Ecto neural progenitor cell (in vitro differentiated cells): ENCODE results near the gene STX3.

Experiments used
- DNase-seq: peaks from one replicate; pipeline ENCODE4 v3.0.0-alpha.2; 2018; ENCODE audit warnings: low spot score

STX3 gene

DNA sequence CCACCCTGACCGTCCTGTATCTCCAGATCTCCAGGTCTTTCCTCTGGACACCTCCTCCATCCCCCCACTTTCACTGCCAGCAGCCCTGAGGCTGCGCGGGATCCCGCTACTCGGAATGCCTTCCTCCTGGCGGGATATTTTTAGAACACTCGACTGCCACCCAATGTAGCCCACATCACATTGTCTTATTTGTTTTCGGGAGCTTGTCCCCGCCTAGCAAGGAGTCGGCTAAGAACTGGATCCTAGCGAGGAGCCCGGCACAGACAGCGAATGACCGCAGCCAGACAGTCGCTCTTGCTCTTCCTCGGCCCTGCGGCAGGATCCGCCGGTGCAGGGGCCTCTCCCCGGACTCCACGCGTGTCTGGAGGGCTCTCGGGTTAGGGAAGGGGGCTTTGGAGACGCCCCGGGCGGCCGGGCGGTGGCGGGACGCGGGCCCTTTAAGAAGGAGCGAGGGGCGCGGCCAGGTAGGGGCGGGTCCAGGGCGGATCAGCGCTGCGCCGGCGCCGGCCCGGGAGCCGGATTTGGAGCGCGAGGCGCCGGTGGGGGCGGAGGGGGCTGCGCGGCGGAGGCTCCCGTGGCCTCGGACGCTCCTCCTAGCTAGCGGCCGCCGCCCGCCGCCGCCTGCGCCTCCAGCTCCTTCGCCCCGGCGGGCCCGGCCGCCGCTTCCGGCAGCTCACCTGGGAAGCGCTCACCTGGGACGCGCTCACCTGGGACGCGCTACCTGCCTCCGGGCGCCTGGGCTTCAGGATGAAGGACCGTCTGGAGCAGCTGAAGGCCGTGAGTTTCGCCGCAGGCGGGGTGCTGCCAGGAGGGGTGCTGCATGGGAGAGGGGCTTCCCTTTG is at the start of gene STX3:
STX3 (plus strand) TSS at position 518 of the 842 bp plus-strand sequence; CDS start at position 748, 230 bp downstream.
- peak; percentile 82 for DNase-seq

DNA sequence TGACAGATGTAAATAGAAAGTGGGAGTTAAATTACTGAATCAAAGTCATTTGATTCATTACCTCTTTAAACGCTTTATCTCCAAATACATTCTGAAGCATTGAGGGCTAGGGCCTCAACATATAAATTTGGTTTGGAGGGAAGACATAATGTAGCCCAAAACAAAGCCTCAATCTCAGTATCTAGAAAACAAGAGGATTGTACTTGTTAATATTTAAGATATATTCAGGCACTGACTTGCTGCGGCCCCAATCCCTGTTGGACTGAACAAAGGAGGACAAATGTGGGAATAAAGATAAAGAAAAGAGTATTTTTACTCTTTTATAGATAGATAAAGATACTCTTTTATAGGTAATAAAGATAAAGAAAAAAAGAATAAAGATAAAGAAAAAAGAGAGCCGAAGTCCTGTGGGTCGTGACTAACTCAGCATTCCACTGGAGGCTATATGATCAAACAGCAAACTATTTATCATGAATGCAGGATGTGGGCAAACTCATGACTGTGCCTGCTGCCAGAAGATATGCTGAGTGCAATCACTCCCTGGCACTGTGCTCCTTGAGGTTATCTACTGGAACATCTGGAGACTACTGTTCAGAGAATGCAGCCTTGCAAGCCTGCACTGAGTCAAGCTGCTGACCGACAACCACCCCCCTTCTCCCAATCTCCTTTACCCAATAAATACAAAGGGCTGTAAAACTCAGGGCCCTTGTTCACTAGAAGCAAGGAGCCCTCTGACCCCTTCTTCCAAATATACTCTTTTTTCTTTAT is 48.5 kb upstream of the STX3 start:
- no peak for DNase-seq

DNA sequence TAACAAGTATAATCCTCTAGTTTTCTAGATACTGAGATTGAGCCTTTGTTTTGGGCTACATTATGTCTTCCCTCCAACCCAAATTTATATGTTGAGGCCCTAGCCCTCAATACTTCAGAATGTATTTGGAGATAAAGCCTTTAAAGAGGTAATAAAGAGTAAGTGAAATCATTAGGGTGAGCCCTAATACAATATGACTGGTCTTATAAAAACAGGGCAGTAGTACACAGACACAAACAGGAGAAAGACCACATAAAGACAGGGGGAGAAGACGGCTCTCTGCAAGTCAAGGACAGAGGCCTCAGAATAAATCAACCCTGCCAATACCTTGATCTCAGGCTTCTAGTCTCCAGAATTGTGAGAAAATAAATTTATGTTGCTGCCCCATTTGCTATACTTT is 47.8 kb upstream of the STX3 start:
- no peak for DNase-seq

DNA sequence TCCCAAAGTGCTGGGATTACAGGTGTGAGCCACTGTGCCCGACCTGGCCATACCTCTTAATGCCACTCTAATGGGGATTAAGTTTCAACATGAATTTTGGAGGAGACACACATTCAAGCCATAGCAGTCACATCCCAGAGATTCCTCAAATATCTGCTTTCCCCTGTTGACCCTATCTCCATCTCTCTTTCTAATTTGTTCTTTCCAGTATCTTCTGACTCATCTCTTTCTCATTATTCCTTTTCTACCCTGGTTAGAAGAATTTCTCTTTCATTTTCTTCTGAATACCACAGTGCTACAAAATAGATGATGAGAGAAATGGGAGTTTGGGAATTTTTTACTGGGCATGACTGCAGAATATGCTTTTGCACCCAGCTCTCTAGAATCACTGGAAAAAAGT is 46.6 kb upstream of the STX3 start:
- DNase-seq = no peak

DNA sequence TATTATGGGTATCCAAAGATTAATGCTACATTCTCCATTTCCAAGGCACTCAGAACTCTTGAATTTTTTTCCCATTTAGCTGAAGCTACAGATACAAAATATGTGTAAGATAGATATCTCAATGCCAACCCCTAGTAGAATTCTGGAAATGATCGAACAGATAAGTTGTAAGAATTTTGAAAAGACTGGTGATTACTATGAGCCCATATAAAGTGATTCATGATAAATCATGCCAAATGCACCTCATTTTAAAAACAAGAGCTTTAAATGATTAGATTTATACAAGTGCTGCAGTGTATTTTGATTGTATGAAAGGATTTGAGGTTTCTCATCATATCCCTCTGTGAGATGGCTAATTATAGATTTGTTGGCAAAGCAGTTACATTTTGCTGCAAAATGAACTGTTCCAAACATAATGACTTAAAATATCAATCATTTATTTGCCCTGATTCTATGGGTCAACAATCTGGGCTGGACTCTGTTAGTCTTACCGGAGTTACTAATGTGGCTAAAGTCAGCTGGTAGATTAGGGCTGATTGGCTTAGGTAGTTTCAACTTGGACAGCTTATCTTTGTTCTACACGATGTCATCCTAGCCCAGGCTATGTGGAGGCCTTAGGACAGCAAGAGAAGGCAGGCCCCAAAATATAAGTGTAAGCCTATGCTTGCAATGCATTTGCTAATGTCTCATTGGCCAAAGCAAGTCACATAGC is 44.9 kb upstream of the STX3 start:
- no peak for DNase-seq

DNA sequence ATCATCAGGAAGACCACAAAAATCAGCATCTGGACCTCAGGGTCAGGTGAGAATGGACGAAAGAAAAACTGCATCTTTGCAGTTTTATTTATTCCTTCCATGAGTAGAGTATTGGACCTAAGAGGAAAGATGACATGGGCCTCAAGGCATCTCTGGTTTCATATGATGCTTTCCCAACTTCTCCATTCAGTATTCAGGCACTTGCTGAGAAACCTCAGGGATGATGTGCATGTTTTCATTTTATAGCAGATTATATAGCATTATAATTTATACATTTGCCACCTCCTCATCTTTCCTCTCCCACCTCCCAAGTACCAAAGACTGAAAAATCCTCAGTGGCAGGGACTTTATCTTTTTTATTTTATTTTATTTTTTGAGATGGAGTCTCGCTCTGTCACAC is 41.4 kb upstream of the STX3 start, which contains the start of gene OR10V1:
OR10V1 (minus strand) TSS at position 101 of the 400 bp plus-strand sequence; CDS start at position 101, 0 bp downstream.
- DNase-seq = no peak

DNA sequence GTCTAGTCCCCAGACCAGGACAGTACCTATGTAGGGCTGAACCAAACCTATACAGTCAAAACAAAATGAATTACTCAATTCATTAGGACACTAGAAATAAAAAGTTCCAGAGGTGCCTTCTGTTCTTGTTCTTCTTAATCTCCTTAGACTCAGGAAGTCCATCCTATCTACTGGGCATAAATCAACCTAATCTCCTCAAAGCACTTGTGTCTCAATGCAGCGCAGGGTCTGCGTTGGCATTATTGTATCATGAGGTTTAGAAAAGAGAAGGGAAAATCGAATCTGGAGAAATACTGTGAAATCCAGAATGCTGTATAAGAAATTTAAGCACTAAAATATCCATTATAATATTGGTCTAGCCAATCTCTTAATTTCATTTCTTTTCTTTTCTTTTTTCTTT is 39.1 kb upstream of the STX3 start:
- no peak for DNase-seq

DNA sequence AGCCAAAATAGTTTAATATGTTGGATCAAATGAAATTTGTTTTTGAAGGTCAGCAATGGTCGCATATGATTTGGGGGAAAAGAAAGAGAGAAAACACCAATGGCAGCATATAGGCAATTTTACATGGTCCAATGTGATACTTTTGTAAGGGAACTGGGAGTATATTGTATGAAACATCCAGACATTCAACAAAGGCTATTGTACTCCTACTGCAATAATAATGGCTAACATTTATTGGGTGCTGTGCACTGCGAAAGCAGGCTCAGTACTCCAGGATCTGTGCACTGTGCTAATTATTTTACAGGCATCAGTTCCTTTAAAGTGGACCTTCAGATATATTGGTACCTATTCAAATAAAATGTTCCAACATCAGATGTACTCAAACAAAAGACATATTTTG is 35.6 kb upstream of the STX3 start:
- DNase-seq = no peak

DNA sequence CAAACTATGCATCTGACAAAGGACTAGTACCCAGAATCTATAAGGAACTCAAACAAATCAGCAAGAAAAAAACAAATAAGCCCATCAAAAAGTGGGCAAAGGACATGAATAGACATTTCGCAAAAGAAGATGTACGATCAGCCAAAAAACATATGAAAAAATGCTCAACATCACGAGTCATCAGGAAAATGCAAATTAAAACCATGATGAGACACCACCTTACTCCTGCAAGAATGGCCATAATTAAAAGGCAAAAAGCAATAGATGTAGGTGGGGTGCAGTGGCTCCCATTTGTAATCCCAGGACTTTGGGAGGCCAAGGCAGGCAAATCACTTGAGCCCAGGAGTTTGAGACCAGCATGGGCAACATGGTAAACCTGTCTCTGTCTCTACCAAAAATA is 31.1 kb upstream of the STX3 start:
- DNase-seq = no peak

DNA sequence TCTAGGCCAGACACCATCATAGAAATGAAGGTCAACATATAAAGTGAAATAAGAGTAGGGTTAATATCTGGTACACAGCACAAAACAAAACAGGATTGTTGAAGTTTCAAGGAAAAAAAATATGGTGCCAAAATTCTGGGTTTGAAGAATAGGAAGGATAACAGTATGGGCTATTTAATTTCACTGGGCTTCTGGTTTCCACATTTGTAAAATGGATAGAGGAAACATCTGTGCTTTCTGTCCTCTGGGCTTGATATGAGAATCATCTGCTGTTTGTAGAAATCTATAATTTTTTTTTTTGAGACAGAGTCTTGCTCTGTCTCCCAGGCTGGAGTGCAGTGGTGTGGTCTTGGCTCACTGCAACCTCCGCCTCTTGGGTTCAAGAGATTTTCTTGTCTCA is 27.8 kb upstream of the STX3 start:
- DNase-seq = no peak

DNA sequence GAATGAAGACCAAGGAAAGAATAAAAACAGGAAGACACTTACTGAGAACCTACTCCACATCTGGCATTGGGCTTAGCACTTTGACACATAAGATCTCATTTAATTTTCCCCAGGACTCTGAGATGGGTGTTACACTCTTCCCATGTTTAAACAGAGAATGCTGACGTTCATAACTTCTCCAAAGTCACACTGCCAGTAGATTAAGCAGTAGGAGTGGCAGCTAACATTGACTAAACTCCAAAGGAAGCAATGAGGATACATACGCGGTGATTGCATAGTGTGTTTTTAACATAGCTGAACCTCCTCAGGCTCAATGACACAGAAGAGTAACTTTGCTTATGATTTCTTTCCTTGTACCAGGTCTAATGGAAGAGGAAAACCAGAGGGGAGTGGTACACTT is 27.0 kb upstream of the STX3 start:
- no peak for DNase-seq

DNA sequence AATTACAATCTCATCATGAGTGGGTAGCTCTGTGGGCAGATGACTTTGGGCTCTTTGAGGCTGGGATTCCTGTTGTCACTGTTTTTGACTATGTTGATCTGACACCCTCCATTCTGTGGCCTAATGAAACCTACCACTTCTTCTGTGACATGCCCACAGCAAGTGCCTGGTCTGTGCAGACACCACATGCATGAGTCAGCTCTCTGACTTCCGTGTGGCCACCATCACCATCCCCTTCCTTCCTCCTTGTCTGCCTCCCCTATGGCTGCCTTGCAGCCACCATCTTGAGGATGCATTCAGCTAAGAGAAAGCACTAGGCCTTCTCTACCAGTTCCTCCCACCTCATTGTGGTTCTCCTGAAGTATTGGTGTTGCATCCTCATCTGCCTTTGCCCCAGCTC is 26.3 kb upstream of the STX3 start:
- DNase-seq = no peak

DNA sequence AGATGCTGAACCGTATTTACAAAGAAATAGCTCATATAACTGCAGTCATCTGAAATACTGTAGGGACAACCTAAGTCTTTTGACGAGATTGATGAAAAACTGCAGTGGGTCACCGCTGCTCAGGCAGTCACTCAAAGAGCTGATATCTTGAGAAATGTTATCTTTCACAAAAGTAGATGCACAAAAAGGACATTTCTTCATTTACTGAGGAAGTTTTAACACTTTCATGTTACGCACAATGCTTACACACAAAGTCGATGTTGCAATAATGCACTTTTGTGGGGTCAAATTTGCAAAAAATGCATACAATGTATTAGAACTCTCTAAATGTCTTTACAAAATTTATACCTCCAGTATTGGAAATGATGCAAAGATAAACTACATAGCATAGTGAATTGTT is 25.3 kb upstream of the STX3 start:
- no peak for DNase-seq

DNA sequence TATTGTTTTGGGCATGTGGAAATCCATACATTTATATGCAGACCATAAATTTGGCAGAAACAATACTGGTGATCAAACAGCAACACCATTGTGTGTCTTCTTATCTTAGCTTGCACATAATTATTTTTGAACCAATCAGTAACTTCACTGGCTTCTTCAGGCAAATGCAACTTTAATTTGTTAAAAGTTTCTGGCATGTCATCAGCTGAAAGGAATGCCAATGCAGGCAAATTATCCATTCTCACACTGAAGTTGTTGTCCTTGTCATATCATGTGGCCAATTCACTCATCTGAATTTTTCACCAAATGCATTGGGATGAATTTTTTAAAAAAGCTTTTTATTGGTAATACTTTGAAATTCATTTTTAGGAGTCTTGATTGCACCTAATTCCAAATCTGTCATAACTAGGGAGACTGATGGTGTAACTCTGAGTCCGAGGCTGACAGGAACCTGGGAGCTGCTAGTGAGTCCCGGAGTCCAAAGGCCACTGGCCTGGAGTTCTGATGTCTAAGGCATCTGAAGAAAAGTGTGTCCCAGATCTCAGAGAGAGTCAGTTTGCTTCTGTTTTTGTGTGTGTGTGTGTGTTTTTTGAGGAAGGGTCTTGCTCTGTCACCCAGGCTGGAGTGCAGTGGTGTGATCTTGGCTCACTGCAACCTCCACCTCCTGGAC is 24.1 kb upstream of the STX3 start:
- DNase-seq = no peak

DNA sequence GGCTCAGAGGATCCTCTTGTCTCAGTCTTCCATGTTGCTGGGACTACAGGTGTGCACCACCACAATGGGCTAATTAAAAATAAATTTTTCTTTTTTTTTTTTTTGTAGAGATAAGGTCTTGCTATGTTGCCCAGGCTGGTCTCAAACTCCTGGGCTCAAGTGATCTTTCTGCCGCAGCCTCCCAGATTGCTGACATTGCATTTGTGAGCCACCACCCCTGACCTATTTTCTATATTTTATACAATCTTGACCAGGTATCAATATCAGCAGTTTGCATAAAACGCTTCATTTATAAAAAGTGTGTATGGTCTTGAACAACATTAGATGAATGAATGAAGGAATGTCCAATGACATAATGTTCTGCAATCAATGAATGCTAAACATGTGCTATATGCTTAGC is 9.1 kb upstream of the STX3 start:
- no peak for DNase-seq

DNA sequence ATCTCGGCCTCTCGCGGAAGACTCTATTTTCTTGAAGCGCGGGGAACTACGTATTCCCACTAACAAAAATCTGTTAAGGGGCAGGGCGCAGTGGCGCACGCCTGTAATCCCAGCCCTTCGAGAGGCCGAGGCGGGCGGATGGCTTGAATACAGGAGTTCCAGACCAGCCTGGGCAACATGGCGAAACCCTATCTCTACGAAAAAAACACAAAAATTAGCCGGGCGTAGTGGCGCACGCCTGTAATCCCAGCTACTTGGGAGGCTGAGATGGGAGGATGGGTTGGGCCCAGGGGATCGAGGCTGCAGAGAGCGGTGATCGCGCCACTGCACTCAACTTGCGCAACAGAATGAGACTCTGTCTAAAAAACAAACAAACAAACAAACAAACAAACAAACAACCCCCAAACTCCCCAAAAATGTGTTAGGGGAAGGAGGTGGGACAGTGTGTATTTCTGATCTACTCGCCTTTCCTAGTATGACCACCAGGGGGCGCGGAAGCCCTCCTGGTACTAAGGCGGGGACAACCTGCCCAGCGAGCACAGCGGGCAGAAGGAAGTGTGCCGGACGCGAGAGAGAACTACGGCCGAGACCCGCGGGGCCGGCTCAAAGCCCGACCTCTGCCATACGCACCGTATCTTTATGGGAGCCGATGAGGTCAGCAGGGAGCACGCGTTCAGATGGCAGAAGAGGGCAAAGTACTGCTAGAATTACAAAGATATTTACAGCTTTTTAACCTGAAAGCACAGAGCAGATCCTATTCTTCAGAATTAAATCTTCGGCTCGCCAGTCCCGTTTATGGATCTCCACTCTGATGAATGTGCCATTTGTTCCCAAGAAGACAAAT is 1.3 kb upstream of the STX3 start:
- DNase-seq = peak; percentile 85

DNA sequence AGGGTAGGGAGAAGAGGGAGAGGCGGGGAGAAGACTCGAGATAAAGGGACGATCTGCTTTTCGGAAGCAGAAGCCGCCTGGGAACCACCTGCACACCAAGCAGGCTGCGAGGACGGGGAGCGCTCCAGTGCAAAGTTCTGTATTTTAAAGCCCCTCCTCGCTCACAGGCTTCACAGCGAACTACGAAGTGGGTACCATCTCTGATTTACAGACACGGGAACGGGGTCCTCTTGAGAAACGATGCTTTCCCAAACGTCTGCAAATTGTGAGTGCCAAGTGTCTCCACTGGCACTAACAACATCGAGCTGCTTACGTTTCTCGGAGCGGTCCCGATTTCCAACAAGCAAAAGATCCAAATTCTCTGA is 700 bp upstream of the STX3 start:
- peak; percentile 58 for DNase-seq

DNA sequence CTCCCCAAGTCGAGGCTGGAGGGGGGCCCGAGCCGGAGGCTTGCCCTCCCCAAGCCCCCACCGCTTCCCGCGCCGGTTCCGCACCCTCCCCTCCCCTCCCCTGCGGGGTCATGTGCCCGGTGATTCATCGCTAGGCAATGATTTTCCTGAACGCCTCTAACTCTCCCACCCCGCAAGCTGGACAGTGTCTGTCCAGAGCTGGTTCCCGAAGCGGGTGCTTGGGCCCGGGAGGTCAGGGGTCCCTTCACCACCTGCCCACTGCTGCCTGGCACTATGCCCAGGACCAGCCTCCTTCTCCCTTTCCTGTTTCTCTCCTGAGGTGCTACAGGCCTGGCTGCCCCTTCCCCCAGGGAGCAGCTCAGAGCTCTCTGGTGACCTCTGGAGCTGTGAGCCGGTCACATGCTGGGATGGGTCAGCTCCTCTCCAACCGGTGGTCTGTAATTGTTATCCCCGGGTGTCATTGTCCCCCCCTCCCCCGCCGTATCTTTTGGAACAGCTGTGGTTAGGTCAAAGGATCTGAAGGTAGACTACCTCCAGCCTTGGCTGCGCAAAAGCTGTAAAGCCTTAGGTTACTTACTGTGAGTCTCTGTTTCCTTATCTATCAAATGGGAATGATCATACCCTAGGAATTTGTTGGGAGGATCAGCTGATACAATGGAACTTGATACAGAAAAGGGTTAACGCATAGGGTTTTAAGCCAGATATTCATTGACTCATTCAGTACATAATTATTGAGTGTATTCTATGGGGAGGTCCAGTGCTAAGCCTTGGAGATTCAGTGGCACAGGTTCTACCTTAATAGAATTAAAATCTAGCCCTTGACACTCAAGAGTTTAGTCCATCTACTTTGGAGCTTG is 753 bp downstream of the STX3 start:
- DNase-seq = peak; percentile 73

DNA sequence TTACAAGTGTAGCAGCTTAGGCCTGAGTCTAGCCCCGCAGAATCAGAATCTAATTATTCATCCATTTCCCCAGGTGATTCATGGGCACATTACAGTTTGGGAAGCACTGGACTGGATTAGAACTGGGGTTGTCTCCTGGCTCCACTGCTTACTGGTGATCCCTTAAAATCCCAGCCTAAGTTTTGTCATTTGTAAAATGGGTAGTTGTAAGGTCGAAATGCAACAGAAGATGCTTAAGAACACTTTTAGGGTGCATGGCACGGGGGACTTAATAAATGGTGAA is 1.3 kb downstream of the STX3 start:
- no peak for DNase-seq

DNA sequence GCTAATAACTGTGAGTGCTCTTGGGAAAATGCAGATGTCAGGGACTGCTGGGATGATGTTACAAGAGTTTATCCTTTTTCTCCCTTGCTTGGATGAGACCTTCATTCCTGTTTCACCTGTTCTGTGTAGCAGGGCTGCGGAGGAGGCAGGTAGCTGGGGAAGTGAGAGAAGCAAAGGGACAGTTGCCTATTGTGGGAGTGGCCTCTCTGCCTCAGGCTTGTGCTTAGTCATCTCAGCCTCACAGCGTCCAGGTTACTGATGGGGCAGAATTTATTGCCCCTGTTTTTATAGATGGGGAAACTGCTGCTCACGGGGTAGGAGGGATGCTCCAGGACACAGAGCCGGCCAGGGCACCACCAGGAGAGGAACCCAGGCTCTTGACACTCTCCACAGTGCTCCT is 1.7 kb downstream of the STX3 start:
- DNase-seq = no peak
